ENCODE data around the gene KIF5C.

KIF5C gene

DNA sequence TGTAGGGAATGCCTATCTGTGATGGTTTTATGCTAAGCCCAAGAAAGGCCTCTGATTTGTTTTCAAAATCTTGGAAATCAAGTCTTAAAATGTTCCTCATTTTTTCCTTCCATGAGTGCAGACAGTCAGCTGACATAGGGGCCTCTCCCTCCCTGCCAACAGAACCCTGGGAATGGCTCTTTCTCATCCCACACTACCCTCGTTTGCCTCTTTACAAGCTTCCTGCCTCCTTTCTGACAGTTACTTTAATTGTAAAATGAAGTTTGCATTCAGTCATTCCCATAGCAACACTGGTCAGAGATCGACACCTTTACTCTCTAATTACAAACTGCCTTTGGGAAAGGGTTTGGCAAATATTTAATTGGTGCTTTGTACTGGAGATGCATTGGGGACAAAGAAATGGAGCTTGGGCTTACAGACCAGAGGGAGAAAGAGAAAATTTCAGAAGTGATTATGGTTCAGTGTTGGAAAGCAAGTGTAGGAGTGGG is 25.4 kb downstream of the KIF5C start:
- no peaks in the 10 kb centered on the region for H3K36me3 ChIP-seq (ENCODE audit: control insufficient read depth in 2 of 2, insufficient read depth in 1 of 2, low read length in 2 of 2)
- H3K27ac ChIP-seq (ENCODE audit: extremely low read depth, low read depth, low read length), result no peak overlapping the region
- ChIA-PET POLR2A (no interaction called here), CTCF (interaction anchor here (0.7 kb wide), 1 partner anchor 876 kb away, joined by 3 read pairs; no protein-coding TSS in a partner anchor)
- TF ChIP-seq ZFP41 (tag by site-specific recombination; IDR thresholded peaks at IDR 0.05; ENCODE audit: borderline replicate concordance) (no peak), KLF8 (tag by site-specific recombination; IDR thresholded peaks at IDR 0.05) (no peak), KLF10 (tag by site-specific recombination; IDR thresholded peaks at IDR 0.05) (no peak), REPIN1 (tag by site-specific recombination; IDR thresholded peaks at IDR 0.05; ENCODE audit: low read depth) (no peak), ZBTB17 (tag by site-specific recombination; IDR thresholded peaks at IDR 0.05) (no peak), ZNF354C (tag by site-specific recombination; IDR thresholded peaks at IDR 0.05; ENCODE audit: borderline replicate concordance, low read depth) (no peak), ZFP3 (tag by site-specific recombination; IDR thresholded peaks at IDR 0.05; ENCODE audit: low read depth) (no peak), ZNF140 (tag by site-specific recombination; IDR thresholded peaks at IDR 0.05) (no peak), BCL11A (tag by site-specific recombination; IDR thresholded peaks at IDR 0.05; ENCODE audit: low read depth) (no peak), ZNF776 (tag by site-specific recombination; IDR thresholded peaks at IDR 0.05; ENCODE audit: borderline replicate concordance) (no peak), EGR2 (tag by site-specific recombination; IDR thresholded peaks at IDR 0.05; ENCODE audit: low read depth) (no peak), ZNF133 (tag by site-specific recombination; IDR thresholded peaks at IDR 0.05) (no peak), ZNF341 (tag by site-specific recombination; IDR thresholded peaks at IDR 0.05; ENCODE audit: low read depth) (no peak), ZNF626 (tag by site-specific recombination; IDR thresholded peaks at IDR 0.05) (no peak), ZNF174 (tag by site-specific recombination; IDR thresholded peaks at IDR 0.05) (no peak)
- TF ChIP-seq, protein P1, sequence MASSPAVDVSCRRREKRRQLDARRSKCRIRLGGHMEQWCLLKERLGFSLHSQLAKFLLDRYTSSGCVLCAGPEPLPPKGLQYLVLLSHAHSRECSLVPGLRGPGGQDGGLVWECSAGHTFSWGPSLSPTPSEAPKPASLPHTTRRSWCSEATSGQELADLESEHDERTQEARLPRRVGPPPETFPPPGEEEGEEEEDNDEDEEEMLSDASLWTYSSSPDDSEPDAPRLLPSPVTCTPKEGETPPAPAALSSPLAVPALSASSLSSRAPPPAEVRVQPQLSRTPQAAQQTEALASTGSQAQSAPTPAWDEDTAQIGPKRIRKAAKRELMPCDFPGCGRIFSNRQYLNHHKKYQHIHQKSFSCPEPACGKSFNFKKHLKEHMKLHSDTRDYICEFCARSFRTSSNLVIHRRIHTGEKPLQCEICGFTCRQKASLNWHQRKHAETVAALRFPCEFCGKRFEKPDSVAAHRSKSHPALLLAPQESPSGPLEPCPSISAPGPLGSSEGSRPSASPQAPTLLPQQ (tag by site-specific recombination; IDR thresholded peaks at IDR 0.05), result no peak
- TF ChIP-seq, protein P2, sequence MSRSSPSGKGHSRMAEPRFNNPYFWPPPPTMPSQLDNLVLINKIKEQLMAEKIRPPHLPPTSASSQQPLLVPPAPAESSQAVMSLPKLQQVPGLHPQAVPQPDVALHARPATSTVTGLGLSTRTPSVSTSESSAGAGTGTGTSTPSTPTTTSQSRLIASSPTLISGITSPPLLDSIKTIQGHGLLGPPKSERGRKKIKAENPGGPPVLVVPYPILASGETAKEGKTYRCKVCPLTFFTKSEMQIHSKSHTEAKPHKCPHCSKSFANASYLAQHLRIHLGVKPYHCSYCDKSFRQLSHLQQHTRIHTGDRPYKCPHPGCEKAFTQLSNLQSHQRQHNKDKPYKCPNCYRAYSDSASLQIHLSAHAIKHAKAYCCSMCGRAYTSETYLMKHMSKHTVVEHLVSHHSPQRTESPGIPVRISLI (tag by site-specific recombination; IDR thresholded peaks at IDR 0.05), result no peak
- TF ChIP-seq, protein P3, sequence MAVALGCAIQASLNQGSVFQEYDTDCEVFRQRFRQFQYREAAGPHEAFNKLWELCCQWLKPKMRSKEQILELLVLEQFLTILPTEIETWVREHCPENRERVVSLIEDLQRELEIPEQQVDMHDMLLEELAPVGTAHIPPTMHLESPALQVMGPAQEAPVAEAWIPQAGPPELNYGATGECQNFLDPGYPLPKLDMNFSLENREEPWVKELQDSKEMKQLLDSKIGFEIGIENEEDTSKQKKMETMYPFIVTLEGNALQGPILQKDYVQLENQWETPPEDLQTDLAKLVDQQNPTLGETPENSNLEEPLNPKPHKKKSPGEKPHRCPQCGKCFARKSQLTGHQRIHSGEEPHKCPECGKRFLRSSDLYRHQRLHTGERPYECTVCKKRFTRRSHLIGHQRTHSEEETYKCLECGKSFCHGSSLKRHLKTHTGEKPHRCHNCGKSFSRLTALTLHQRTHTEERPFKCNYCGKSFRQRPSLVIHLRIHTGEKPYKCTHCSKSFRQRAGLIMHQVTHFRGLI (tag by site-specific recombination; IDR thresholded peaks at IDR 0.05), result no peak
- TF ChIP-seq, protein P4, sequence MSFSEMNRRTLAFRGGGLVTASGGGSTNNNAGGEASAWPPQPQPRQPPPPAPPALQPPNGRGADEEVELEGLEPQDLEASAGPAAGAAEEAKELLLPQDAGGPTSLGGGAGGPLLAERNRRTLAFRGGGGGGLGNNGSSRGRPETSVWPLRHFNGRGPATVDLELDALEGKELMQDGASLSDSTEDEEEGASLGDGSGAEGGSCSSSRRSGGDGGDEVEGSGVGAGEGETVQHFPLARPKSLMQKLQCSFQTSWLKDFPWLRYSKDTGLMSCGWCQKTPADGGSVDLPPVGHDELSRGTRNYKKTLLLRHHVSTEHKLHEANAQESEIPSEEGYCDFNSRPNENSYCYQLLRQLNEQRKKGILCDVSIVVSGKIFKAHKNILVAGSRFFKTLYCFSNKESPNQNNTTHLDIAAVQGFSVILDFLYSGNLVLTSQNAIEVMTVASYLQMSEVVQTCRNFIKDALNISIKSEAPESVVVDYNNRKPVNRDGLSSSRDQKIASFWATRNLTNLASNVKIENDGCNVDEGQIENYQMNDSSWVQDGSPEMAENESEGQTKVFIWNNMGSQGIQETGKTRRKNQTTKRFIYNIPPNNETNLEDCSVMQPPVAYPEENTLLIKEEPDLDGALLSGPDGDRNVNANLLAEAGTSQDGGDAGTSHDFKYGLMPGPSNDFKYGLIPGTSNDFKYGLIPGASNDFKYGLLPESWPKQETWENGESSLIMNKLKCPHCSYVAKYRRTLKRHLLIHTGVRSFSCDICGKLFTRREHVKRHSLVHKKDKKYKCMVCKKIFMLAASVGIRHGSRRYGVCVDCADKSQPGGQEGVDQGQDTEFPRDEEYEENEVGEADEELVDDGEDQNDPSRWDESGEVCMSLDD (tag by site-specific recombination; IDR thresholded peaks at IDR 0.05), result no peak
- no peaks in the 10 kb centered on the region for H3K9me3 ChIP-seq (ENCODE audit: control insufficient read depth, insufficient read depth, low read depth, low read length)
- peaks cover 4% of the 10 kb centered on the region; the same call in 1 of the 2 replicates for H3K4me1 ChIP-seq (ENCODE audit: control insufficient read depth, insufficient read depth, low read length)
- no peak overlapping the region for H3K4me3 ChIP-seq (ENCODE audit: low read depth, low read length)

DNA sequence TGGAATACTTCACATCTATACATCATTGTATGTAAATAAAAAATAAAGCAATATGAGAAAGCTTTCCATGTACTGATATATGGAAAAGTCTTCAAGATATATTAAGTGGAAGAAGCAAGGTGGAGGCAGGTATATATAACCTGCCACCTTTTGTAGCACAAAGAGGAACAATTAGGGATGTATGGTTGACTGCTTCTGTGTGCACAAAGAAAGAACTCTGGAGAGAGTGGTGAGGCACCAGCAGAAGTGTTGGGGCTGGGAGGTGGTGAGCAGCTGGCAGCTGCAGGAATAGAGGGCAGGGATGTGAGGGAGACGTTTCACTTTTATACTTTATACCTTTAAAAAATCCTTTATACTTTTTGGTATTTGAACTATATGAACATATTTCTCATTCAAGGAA is 26.1 kb downstream of the KIF5C start:
- Histone ChIP-seq H3K4me1 (ENCODE audit: control insufficient read depth, insufficient read depth, low read length) (peaks cover 4% of the 10 kb centered on the region; the same call in 1 of the 2 replicates), H3K9me3 (ENCODE audit: control insufficient read depth, insufficient read depth, low read depth, low read length) (no peaks in the 10 kb centered on the region), H3K4me3 (ENCODE audit: low read depth, low read length) (no peak overlapping the region), H3K27ac (ENCODE audit: extremely low read depth, low read depth, low read length) (no peak overlapping the region), H3K36me3 (ENCODE audit: control insufficient read depth in 2 of 2, insufficient read depth in 1 of 2, low read length in 2 of 2) (no peaks in the 10 kb centered on the region)
- ChIA-PET POLR2A (no interaction called here), CTCF (no interaction called here)
- TF ChIP-seq ZNF366 (tag by site-specific recombination; conservative IDR thresholded peaks at IDR 0.05), result no peak
- no peak for TF ChIP-seq ZNF791 (tag by site-specific recombination; IDR thresholded peaks at IDR 0.05)
- no peak for TF ChIP-seq ZNF76 (tag by site-specific recombination; IDR thresholded peaks at IDR 0.05; ENCODE audit: borderline replicate concordance, low read depth)
- no peak for TF ChIP-seq ZNF202 (tag by site-specific recombination; IDR thresholded peaks at IDR 0.05; ENCODE audit: borderline replicate concordance)
- no peak for TF ChIP-seq ZNF292 (tag by site-specific recombination; IDR thresholded peaks at IDR 0.05; ENCODE audit: borderline replicate concordance, low read depth)
- no peak for TF ChIP-seq ZBTB21 (tag by site-specific recombination; IDR thresholded peaks at IDR 0.05)
- TF ChIP-seq, protein P5, sequence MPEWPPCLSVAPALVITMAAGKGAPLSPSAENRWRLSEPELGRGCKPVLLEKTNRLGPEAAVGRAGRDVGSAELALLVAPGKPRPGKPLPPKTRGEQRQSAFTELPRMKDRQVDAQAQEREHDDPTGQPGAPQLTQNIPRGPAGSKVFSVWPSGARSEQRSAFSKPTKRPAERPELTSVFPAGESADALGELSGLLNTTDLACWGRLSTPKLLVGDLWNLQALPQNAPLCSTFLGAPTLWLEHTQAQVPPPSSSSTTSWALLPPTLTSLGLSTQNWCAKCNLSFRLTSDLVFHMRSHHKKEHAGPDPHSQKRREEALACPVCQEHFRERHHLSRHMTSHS (tag by site-specific recombination; IDR thresholded peaks at IDR 0.05), result no peak
- TF ChIP-seq HOXA7 (CRISPR knock-in tag; IDR thresholded peaks at IDR 0.05; ENCODE audit: borderline replicate concordance), result no peak
- TF ChIP-seq ZNF248 (tag by site-specific recombination; IDR thresholded peaks at IDR 0.05), result no peak
- TF ChIP-seq ZBTB7A (tag by site-specific recombination; IDR thresholded peaks at IDR 0.05; ENCODE audit: low read depth), result no peak
- no peak for TF ChIP-seq ZNF423 (tag by site-specific recombination; IDR thresholded peaks at IDR 0.05)
- TF ChIP-seq KLF8 (tag by site-specific recombination; IDR thresholded peaks at IDR 0.05), result no peak
